Measurements from ENCODE around the gene UGT1A5. TPM values are rescaled to one million over a fixed set of nuclear protein-coding genes. Genes with fewer than 3 reads are reported as not detected.

UGT1A5 gene
- total and polyA plus RNA-seq, 12 donors: not detected

GRCh38 chr2:233793465-233794127 is 80.9 kb downstream of the UGT1A5 start:
- no peaks in the 10 kb centered on the region for H3K4me1 ChIP-seq
- WGBS, 2 donors: 73 to 76% methylated on average over 18 of the region's 18 CpGs
- intact Hi-C loops (cut with DNase I): no loop called here
- no peak overlapping the region for H3K27ac ChIP-seq
- ATAC-seq (no peak), DNase-seq (no peak)
- H3K36me3 ChIP-seq: no peaks in the 10 kb centered on the region
- H3K27me3 ChIP-seq: peaks cover 0 to 7% (median 0%) of the 10 kb centered on the region in 7 donors
- peaks cover 0 to 4% (median 0%) of the 10 kb centered on the region in 11 donors for H3K9me3 ChIP-seq
- H3K4me3 ChIP-seq: no peak overlapping the region
- no peak for TF ChIP-seq CTCF (IDR thresholded peaks at IDR 0.05)

DNA sequence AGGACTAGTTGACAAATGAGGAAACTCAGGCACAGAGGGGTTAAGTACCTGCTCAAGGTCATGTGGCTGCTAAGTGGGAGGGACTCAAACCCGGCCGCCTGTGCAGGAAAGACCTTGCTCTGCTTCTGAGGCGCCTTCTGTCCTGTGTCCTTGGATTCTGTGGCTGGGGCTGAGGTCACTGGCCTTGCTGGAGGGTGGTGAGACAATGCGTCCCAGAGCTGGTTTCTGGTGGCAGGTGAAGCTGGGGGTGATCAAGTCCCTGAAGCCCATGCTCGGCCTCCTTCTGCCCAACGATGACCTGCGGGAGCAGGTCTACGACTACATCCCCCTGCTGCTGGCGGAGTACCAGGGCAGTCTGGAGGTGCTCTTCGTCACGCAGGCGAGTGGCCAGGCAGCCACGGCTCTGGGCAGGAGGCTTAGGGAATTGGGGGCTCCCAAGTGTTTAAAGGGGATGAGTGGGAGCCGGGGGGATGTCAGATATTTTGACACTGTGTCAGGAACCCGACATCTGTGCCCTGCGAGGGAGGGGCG is 81.5 kb downstream of the UGT1A5 start:
- intact Hi-C loops (cut with DNase I): no loop called here
- WGBS, 2 donors: 74 to 75% methylated on average over 17 of the region's 17 CpGs
- no peak for DNase-seq

GRCh38 chr2:233795735-233796171 is 83.0 kb downstream of the UGT1A5 start:
- whole genome bisulfite sequencing, 2 donors: 90 to 93% methylated on average over 13 of the region's 13 CpGs
- TF ChIP-seq CTCF (IDR thresholded peaks at IDR 0.05): no peak
- H3K9me3 ChIP-seq: peaks cover 0 to 4% (median 0%) of the 10 kb centered on the region in 11 donors
- ATAC-seq: no peak
- no peak for DNase-seq
- no peaks in the 10 kb centered on the region for H3K4me1 ChIP-seq
- intact Hi-C loops (cut with DNase I): no loop called here
- H3K4me3 ChIP-seq: no peak overlapping the region
- peaks cover 0 to 7% (median 0%) of the 10 kb centered on the region in 7 donors for H3K27me3 ChIP-seq
- H3K36me3 ChIP-seq: no peaks in the 10 kb centered on the region
- H3K27ac ChIP-seq: no peak overlapping the region

More for the DNA sequence above, 81.5 kb downstream of the UGT1A5 start:
- Histone ChIP-seq H3K4me3 (no peak overlapping the region), H3K27me3 (peaks cover 0 to 7% (median 0%) of the 10 kb centered on the region in 7 donors), H3K27ac (no peak overlapping the region), H3K36me3 (no peaks in the 10 kb centered on the region), H3K4me1 (no peaks in the 10 kb centered on the region), H3K9me3 (peaks cover 0 to 4% (median 0%) of the 10 kb centered on the region in 11 donors)
- no peak for TF ChIP-seq CTCF (IDR thresholded peaks at IDR 0.05)
- ATAC-seq: no peak

- Histone ChIP-seq H3K4me3 (no peak overlapping the region), H3K36me3 (no peaks in the 10 kb centered on the region), H3K27ac (no peak overlapping the region), H3K27me3 (peaks cover 0 to 7% (median 0%) of the 10 kb centered on the region in 7 donors), H3K9me3 (peaks cover 0 to 5% (median 0%) of the 10 kb centered on the region in 11 donors), H3K4me1 (no peaks in the 10 kb centered on the region)
- intact Hi-C loops (cut with DNase I): no loop called here
- TF ChIP-seq CTCF (IDR thresholded peaks at IDR 0.05): no peak
- ATAC-seq (no peak), DNase-seq (no peak)
- 85 to 86% methylated on average over 9 of the region's 9 CpGs for WGBS, 2 donors
These were observed 83.5 kb downstream of the UGT1A5 start for GRCh38 chr2:233796254-233796653.
